HL-60/S4 treated with retinoic acid at 250 ng/mL for 4 days and 3 days (cell line): ENCODE results near the gene ZBTB25.

Experiments used
- in situ Hi-C: fragments of 300-500 bp; cut with MboI; formaldehyde crosslinking; loops from 2 replicates; pipeline ENCODE4 v1.7.0; 2022; ENCODE audit warnings: low sequenced_read_pairs

ZBTB25 gene

DNA sequence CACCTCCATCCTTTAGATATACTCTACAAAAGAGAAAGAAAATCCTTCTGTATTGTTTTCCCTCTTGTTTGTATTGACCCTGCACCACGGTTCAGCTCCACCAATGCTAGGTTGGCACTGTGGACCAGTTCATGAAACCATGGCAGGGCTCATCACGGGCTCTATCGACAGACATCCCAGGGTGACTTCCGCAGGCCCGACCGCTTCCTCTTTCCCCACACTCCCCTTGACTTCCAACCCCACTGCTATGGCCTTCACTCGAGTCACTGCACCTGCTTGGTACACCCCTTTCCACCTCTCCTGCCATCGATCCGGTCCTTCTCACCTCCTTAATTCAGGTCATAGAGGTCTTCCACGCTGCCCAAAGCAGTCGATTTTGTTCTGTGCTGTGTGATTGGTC is 59.5 kb downstream of the ZBTB25 start:
- in situ Hi-C loops: no loop called here

GRCh38 chr14:64442300-64442988 is 61.2 kb downstream of the ZBTB25 start:
- in situ Hi-C loops: no loop called here

GRCh38 chr14:64440494-64440893 is 63.1 kb downstream of the ZBTB25 start:
- in situ Hi-C loops: no loop called here

- in situ Hi-C loops: no loop called here
Observed at GRCh38 chr14:64439141-64439540, 64.5 kb downstream of the ZBTB25 start.

DNA sequence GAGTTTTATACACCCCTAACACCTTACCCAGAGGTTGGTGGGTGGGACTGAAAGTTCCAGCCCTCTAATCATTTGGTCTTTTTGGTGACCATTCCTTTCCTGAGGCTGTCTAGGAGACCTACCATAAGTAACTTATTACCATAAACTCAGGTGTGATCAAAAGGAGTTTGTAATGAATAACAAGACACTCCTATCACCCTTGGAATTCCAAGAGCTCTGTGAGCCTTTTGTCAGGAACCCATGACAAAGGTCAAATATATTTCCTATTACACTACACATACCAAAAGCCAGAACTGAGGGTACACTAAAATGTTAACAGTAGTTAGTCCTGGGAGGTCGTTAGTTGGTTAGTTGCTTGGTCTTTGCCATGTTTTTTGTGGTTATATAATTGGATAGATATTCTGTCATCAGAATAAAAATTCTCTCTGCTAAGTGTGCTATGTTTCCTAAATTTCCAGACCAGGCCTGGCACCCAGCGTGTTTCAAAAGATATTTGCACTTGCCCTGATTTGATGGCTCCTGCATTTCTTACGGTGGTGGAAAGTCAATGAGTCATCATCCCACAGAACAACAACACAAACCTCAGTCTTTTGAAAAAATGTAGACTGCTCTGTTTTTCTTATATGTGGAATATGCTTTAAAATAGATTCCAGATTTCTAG is 65.3 kb downstream of the ZBTB25 start:
- in situ Hi-C loops: no loop called here

- in situ Hi-C loops: no loop called here
Observed at GRCh38 chr14:64434528-64434927, 69.1 kb downstream of the ZBTB25 start.

GRCh38 chr14:64423987-64424386 is 79.7 kb downstream of the ZBTB25 start:
- in situ Hi-C loops: no loop called here

DNA sequence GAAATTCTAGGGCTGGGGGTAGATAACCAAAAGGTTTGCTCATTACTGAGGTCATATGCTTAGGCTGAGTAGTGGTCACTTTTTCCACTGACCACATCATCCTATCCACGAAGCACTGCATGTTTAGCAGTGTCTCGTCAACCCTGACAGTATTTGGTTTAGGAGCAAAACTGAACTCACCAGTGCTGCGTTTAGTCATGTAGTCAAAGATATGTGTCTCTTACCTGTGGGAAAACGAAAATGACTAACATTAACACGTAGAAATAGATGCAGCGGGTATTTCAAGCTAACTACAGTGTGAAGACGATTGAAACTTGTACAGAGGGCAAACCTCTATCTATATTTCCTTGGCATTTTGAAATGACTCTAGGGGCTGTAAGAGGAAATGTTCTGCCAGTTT is 80.9 kb downstream of the ZBTB25 start:
- in situ Hi-C loops: no loop called here

- in situ Hi-C loops: no loop called here
Observed at GRCh38 chr14:64422005-64422404, 81.6 kb downstream of the ZBTB25 start.

DNA sequence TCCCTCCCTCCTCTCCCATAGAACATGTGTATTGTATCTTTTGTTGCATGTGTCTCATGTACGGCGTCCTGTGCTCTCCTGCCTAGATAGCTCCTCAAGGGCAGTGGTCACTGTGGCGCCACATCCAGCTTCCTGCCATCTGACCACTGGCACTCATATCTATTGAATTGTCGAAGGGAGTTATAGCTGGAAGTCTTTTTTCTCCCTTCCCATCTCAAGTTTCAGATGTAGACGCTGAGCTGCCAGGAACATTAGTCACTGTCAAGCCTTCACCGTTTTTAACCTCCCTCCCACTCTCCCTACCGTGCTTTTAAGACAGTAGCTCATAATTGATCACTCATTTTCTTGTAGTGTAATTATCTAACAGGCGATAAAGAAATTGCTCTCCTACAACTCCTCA is 82.5 kb downstream of the ZBTB25 start:
- in situ Hi-C loops: no loop called here

DNA sequence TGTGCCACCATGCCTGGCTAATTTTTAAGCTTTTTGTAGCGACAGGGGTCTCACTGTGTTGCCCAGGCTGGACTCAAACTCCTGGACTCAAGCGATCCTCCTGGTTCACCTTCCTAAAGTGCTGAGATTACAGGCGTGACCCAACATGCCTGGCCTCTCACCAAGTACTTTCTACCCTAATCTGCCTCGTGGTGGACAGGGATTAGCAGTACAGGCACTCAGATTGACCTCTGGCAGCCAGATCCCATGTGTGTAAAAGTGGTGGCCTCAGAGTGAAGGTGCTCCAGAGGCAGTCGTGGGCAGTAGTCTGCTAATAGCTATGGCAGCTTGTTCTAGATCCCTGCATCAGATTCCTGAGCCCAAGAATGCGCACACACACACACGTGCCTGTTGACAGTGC is 84.6 kb downstream of the ZBTB25 start:
- in situ Hi-C loops: no loop called here

DNA sequence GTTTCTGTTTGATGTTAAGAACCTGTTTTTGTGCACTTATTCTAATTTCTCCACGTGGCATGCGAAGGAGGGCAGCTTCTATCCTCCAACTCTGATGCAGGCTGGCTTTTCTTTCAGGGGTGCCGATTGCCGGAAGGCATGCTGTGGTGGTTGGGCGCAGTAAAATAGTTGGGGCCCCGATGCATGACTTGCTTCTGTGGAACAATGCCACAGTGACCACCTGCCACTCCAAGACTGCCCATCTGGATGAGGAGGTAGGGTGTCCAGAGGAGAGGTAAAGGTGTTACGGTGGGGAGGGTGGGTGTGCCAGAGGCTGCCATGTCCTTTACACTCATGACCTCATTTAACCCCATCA is 85.9 kb downstream of the ZBTB25 start:
- in situ Hi-C loops: no loop called here

- in situ Hi-C loops: no loop called here
Observed at GRCh38 chr14:64417055-64417770, 86.4 kb downstream of the ZBTB25 start.

- in situ Hi-C loops: no loop called here
Observed at GRCh38 chr14:64416348-64416932, 87.2 kb downstream of the ZBTB25 start.

GRCh38 chr14:64412237-64412636 is 91.4 kb downstream of the ZBTB25 start:
- in situ Hi-C loops: no loop called here

DNA sequence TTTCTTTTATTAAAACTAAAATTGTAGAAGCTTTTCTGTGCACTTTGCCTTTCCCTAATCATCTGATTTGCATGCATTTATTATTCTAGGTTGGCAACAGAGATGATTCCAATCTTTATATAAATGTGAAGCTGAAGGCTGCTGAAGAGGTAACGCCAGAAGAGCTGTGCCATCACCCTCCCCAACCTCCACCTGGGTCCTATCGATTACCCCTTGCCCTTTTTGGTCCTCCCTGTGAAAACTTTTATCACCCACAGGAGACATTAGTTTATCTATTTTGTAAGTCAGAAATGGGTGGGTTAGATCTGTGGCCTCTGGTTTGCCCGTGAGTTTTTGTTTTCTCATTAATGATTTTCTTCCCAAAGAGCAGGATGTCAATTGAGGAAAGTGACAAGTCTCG is 92.6 kb downstream of the ZBTB25 start:
- in situ Hi-C loops: no loop called here

DNA sequence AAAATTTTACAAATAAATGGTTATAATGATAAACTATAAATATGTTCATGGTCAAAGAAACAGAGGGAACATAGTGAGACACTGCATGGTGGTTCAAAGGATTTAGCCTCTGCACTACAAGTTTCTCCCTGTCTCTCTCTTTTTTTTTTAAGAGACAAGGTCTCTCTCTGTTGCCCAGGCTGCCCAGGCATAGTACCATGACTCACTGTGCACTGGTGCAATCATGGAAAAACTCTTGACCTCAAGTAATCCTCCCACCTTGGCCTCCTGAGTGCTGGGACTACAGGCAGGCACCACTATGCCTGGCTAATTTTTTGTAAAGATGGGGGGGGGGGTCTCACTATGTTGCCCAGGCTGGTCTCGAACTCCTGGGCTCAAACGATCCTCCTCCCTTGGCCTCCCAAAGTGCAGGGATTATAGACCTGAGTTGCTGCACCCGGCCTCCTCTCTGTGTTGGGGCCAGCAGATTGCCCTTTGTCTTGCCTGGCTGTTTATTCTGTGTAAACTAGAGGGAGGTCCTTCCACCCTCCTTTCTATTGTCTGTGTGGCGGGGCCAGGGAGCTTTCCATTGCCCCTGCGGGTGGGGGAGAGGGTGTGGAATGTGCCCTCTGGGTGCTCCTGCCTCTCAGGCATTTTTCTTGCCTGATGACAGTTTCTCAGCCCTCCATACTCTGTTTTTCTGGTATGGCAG is 93.4 kb downstream of the ZBTB25 start:
- in situ Hi-C loops: no loop called here

GRCh38 chr14:64409126-64409920 is 94.3 kb downstream of the ZBTB25 start:
- in situ Hi-C loops: no loop called here

DNA sequence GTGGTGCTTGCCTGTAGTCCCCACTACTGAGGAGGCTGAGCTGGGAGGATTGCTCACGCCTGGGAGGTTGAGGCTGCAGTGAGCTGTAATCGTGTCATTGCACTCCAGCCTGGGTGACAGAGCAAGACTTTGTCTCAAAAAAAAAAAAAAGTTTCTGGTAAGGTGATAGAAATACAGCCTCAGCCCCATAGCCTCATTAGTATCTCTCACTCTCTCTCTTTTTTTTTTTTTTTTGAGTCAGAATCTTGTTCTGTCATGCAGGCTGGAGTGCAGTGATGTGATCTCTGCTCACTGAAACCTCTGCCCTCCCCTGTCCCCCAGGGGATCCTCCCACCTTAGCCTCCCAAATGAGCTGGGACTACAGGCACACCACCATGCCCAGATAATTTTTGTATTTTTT is 96.3 kb downstream of the ZBTB25 start:
- in situ Hi-C loops: no loop called here

DNA sequence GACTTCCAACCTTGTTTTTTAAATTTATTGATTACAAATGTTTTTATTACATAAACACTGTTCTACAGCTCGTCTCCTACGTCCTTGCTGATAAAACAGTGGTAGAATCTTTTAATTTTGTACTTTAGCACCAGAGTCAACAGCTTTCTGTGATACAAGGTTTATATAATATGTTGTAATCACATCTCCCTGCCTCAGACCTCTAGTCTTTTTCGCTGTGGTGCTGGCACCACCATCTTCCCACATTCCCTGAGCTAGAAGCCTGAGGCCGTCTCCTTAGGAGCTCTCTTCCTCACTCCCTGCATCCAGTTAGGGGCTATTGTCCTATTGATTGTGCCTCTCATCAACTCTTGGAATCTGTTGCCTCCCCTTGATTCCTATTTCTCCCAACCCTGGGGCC is 98.3 kb downstream of the ZBTB25 start:
- in situ Hi-C loops: no loop called here
